ENCODE results near the gene PPP1R14D. TPM values are rescaled to one million over a fixed set of nuclear protein-coding genes. Genes with fewer than 3 reads are reported as not detected.

Gene PPP1R14D
- total and polyA plus RNA-seq, 2 experiments from 2014 or later: not detected

GRCh38 chr15:40844696-40845030 lies 16.2 kb upstream of the PPP1R14D start:
- Histone ChIP-seq H3K9ac (no peak overlapping the region), H3K9me2 (ENCODE audit: insufficient read depth) (no peaks in the 10 kb centered on the region), H3K27me3 (replicated peaks; ENCODE audit: insufficient read depth) (peaks cover 13% of the 10 kb centered on the region; the same call in 1 of the 2 replicates), H3K36me3 (ENCODE audit: low read depth) (no peaks in the 10 kb centered on the region), H3K4me3 (peak overlapping the region; percentile 43), H2AFZ (peak overlapping the region; percentile 51), H3K27ac (no peak overlapping the region), H3K9me3 (ENCODE audit: low read depth) (no peaks in the 10 kb centered on the region), H3K4me1 (ENCODE audit: insufficient read depth) (no peaks in the 10 kb centered on the region), H3K4me2 (ENCODE audit: unreplicated experiment) (peak overlapping the region; percentile 30), H3K79me2 (ENCODE audit: insufficient read depth) (no peaks in the 10 kb centered on the region), H3F3A (ENCODE audit: insufficient read depth) (no peaks in the 10 kb centered on the region), H4K20me1 (ENCODE audit: insufficient read depth) (no peaks in the 10 kb centered on the region)
- TF ChIP-seq EZH2phosphoT487 (IDR thresholded peaks at IDR 0.05; ENCODE audit: insufficient read depth, low read depth): no peak
- peak; percentile 29 for TF ChIP-seq EZH2 (IDR thresholded peaks at IDR 0.05; ENCODE audit: insufficient read depth, poor library complexity, severe bottlenecking)
- in situ Hi-C loops (cut with MboI): no loop called here
- peak; percentile 42 for DNase-seq
- 2 to 3% methylated on average over 19 to 28 of the region's 28 CpGs for WGBS, 2 experiments (ENCODE audit: low coverage in 1 of 2, low lambda C conversion rate in 2 of 2, missing lambda C conversion rate in 2 of 2)

- Histone ChIP-seq H3K27ac (no peak within 1 kb of the TSS), H3K79me2 (ENCODE audit: insufficient read depth) (no peaks in the 10 kb centered on the region), H3K9me2 (ENCODE audit: insufficient read depth) (no peaks in the 10 kb centered on the region), H3K9me3 (ENCODE audit: low read depth) (no peaks in the 10 kb centered on the region), H3K4me1 (ENCODE audit: insufficient read depth) (no peaks in the 10 kb centered on the region), H3K4me3 (peak within 1 kb of the TSS; percentile 43), H3K9ac (no peak within 1 kb of the TSS), H2AFZ (peak within 1 kb of the TSS; percentile 51), H3K27me3 (replicated peaks; ENCODE audit: insufficient read depth) (peaks cover 13% of the 10 kb centered on the region; the same call in 1 of the 2 replicates), H4K20me1 (ENCODE audit: insufficient read depth) (no peaks in the 10 kb centered on the region), H3K4me2 (ENCODE audit: unreplicated experiment) (peak within 1 kb of the TSS; percentile 30), H3F3A (ENCODE audit: insufficient read depth) (no peaks in the 10 kb centered on the region), H3K36me3 (ENCODE audit: low read depth) (no peaks in the 10 kb centered on the region)
- WGBS, 2 experiments (ENCODE audit: low coverage in 1 of 2, low lambda C conversion rate in 2 of 2, missing lambda C conversion rate in 2 of 2): 2 to 3% methylated on average over 50 to 63 of the region's 89 CpGs
- no peak for TF ChIP-seq EZH2phosphoT487 (IDR thresholded peaks at IDR 0.05; ENCODE audit: insufficient read depth, low read depth)
- TF ChIP-seq EZH2 (IDR thresholded peaks at IDR 0.05; ENCODE audit: insufficient read depth, poor library complexity, severe bottlenecking): peak; percentile 90
- DNase-seq: peak; percentile 41
- in situ Hi-C loops (cut with MboI): no loop called here
Observed at GRCh38 chr15:40843885-40844695, 15.6 kb upstream of the PPP1R14D start, which contains the start of gene SPINT1. Gene SPINT1, plus strand, starts transcription at chr15:40844048. Its CDS starts 507 bp downstream, at chr15:40844555.

- H3K9me2 ChIP-seq (ENCODE audit: insufficient read depth): no peaks in the 10 kb centered on the region
Observed at GRCh38 chr15:40843261-40843884, 14.9 kb upstream of the PPP1R14D start.

GRCh38 chr15:40841741-40842140 lies 13.2 kb upstream of the PPP1R14D start:
- Histone ChIP-seq H3K27me3 (replicated peaks; ENCODE audit: insufficient read depth) (peaks cover 13% of the 10 kb centered on the region; the same call in 1 of the 2 replicates), H3K79me2 (ENCODE audit: insufficient read depth) (no peaks in the 10 kb centered on the region), H3K27ac (no peak overlapping the region), H2AFZ (no peak overlapping the region), H3K9ac (no peak overlapping the region), H3K9me2 (ENCODE audit: insufficient read depth) (no peaks in the 10 kb centered on the region), H4K20me1 (ENCODE audit: insufficient read depth) (no peaks in the 10 kb centered on the region), H3K4me3 (no peak overlapping the region), H3F3A (ENCODE audit: insufficient read depth) (no peaks in the 10 kb centered on the region), H3K36me3 (ENCODE audit: low read depth) (no peaks in the 10 kb centered on the region), H3K4me1 (ENCODE audit: insufficient read depth) (no peaks in the 10 kb centered on the region), H3K9me3 (ENCODE audit: low read depth) (no peaks in the 10 kb centered on the region), H3K4me2 (ENCODE audit: unreplicated experiment) (no peak overlapping the region)
- DNase-seq: no peak
- no peak for TF ChIP-seq EZH2 (IDR thresholded peaks at IDR 0.05; ENCODE audit: insufficient read depth, poor library complexity, severe bottlenecking)
- TF ChIP-seq EZH2phosphoT487 (IDR thresholded peaks at IDR 0.05; ENCODE audit: insufficient read depth, low read depth): no peak
- 47 to 59% methylated on average over 2 of the region's 2 CpGs for WGBS, 2 experiments (ENCODE audit: low coverage in 1 of 2, low lambda C conversion rate in 2 of 2, missing lambda C conversion rate in 2 of 2)
- in situ Hi-C loops (cut with MboI): no loop called here

More at GRCh38 chr15:40843261-40843884, 14.9 kb upstream of the PPP1R14D start:
- TF ChIP-seq EZH2 (IDR thresholded peaks at IDR 0.05; ENCODE audit: insufficient read depth, poor library complexity, severe bottlenecking): no peak
- no peak for TF ChIP-seq EZH2phosphoT487 (IDR thresholded peaks at IDR 0.05; ENCODE audit: insufficient read depth, low read depth)
- Histone ChIP-seq H3K27ac (no peak overlapping the region), H2AFZ (no peak overlapping the region), H4K20me1 (ENCODE audit: insufficient read depth) (no peaks in the 10 kb centered on the region), H3K9me3 (ENCODE audit: low read depth) (no peaks in the 10 kb centered on the region), H3K36me3 (ENCODE audit: low read depth) (no peaks in the 10 kb centered on the region), H3K4me2 (ENCODE audit: unreplicated experiment) (no peak overlapping the region), H3K4me1 (ENCODE audit: insufficient read depth) (no peaks in the 10 kb centered on the region), H3K79me2 (ENCODE audit: insufficient read depth) (no peaks in the 10 kb centered on the region), H3F3A (ENCODE audit: insufficient read depth) (no peaks in the 10 kb centered on the region), H3K9ac (no peak overlapping the region), H3K4me3 (no peak overlapping the region), H3K27me3 (replicated peaks; ENCODE audit: insufficient read depth) (peaks cover 13% of the 10 kb centered on the region; the same call in 1 of the 2 replicates)
- WGBS, 2 experiments (ENCODE audit: low coverage in 1 of 2, low lambda C conversion rate in 2 of 2, missing lambda C conversion rate in 2 of 2): 22 to 26% methylated on average over 30 to 34 of the region's 34 CpGs
- in situ Hi-C loops (cut with MboI): no loop called here
- no peak for DNase-seq

All from GM23248 (cell line).